Natural killer cell (primary cell): ENCODE data around the gene EME1. TPM values are rescaled to one million over a fixed set of nuclear protein-coding genes. Genes with fewer than 3 reads are reported as not detected.

ENCODE experiments used
- ATAC-seq, 3 donors: fragments of 150-1000 bp in 2 of 3; fragments of 200-7000 bp in 1 of 3; cut with Tn5 transposase; 1 replicate in 1 of 3; 2 replicates in 2 of 3; pipeline ENCODE4 v1.10.0; 2021; ENCODE audit warnings: mild to moderate bottlenecking in 2 of 3, moderate library complexity in 2 of 3
- DNase-seq, 2 donors: peaks; one replicate each; pipeline versions ENCODE4 v3.0.0 to v3.0.0-alpha.2; 2013 to 2021; ENCODE audit warnings: mixed read lengths in 1 of 2
- H3K27ac ChIP-seq: one replicate; pipeline ENCODE4 v1.5.1; 2013; ENCODE audit warnings: mild to moderate bottlenecking, low read length
- H3K27me3 ChIP-seq: one replicate; pipeline ENCODE4 v1.6.1; 2013; ENCODE audit warnings: low read length; ENCODE audit not compliant: control insufficient read depth, insufficient read depth
- H3K36me3 ChIP-seq: one replicate; pipeline ENCODE4 v1.6.1; 2013; ENCODE audit warnings: low read length; ENCODE audit not compliant: control insufficient read depth, insufficient read depth
- H3K4me1 ChIP-seq: one replicate; pipeline ENCODE4 v1.6.1; 2013; ENCODE audit warnings: low read length; ENCODE audit not compliant: control insufficient read depth, insufficient read depth
- H3K4me3 ChIP-seq: one replicate; pipeline ENCODE4 v1.5.1; 2013; ENCODE audit warnings: low read length
- H3K9me3 ChIP-seq: one replicate; pipeline ENCODE4 v1.6.1; 2013; ENCODE audit warnings: low read length; ENCODE audit not compliant: control insufficient read depth, insufficient read depth
- H3K27ac Mint-ChIP-seq, 2 donors: one replicate each; pipeline ENCODE4 v1.8.0; 2022; ENCODE audit warnings: mild to moderate bottlenecking in 2 of 2, mixed read lengths in 2 of 2, moderate library complexity in 1 of 2
- H3K27me3 Mint-ChIP-seq, 2 donors: one replicate each; pipeline ENCODE4 v1.8.0; 2022; ENCODE audit warnings: low read depth in 2 of 2, mixed read lengths in 2 of 2
- H3K36me3 Mint-ChIP-seq: one replicate; pipeline ENCODE4 v1.8.0; 2022; ENCODE audit warnings: mixed read lengths
- H3K4me1 Mint-ChIP-seq, 2 donors: one replicate each; pipeline ENCODE4 v1.8.0; 2022; ENCODE audit warnings: mixed read lengths in 2 of 2
- H3K4me3 Mint-ChIP-seq: one replicate; pipeline ENCODE4 v1.8.0; 2022; ENCODE audit warnings: mild to moderate bottlenecking, moderate library complexity, mixed read lengths
- H3K9me3 Mint-ChIP-seq, 2 donors: one replicate each; pipeline ENCODE4 v1.8.0; 2022; ENCODE audit warnings: mixed read lengths in 2 of 2
- CTCF ChIP-seq: fragments of 200-600 bp; IDR thresholded peaks from one replicate; pipeline ENCODE4 v1.8.0; 2022; ENCODE audit warnings: antibody characterized with exemption
- WGBS: methylation state at CpG from one replicate; pipeline ENCODE4 v1.1.7; 2013; ENCODE audit warnings: missing lambda C conversion rate; ENCODE audit not compliant: insufficient coverage; 5-methylcytosine and 5-hydroxymethylcytosine counted together
- intact Hi-C: fragments of 100-400 bp; cut with micrococcal nuclease; formaldehyde crosslinking; loops from one replicate; pipeline ENCODE4 v1.14.2; 2022
- total RNA-seq, 4 donors: library from RNA; stranded (reverse); fragments of 120-200 nt in 1 of 4; gene quantifications; one replicate each; pipeline versions ENCODE4 v1.2.3 to v1.2.4, GENCODE V29; 2013 to 2022

The EME1 gene
- total RNA-seq, 3 donors from 2014 or later (not counting 1 experiment from before 2014, with no cell fraction given) = 2.4 to 3.2 (median 2.9) TPM

GRCh38 chr17:50338645-50339044, 34.4 kb upstream of the EME1 start:
- no peak for ATAC-seq
- H3K27ac Mint-ChIP-seq = no peak overlapping the region
- peaks cover 0 to 9% of the 10 kb centered on the region in 2 donors for H3K27me3 Mint-ChIP-seq
- peaks cover 14% of the 10 kb centered on the region for H3K36me3 Mint-ChIP-seq
- no peaks in the 10 kb centered on the region for H3K36me3 ChIP-seq
- H3K4me1 Mint-ChIP-seq = peaks cover 4% of the 10 kb centered on the region in 2 donors
- no peak for DNase-seq
- no peaks in the 10 kb centered on the region for H3K9me3 ChIP-seq
- H3K4me3 Mint-ChIP-seq = no peak overlapping the region
- H3K4me1 ChIP-seq = no peaks in the 10 kb centered on the region
- intact Hi-C loops = no loop called here
- TF ChIP-seq CTCF = no peak
- no peaks in the 10 kb centered on the region for H3K27me3 ChIP-seq
- no peak overlapping the region for H3K27ac ChIP-seq
- H3K9me3 Mint-ChIP-seq = peaks cover 2 to 6% of the 10 kb centered on the region in 2 donors
- H3K4me3 ChIP-seq = no peak overlapping the region

GRCh38 chr17:50339381-50339780, 33.6 kb upstream of the EME1 start:
- H3K27me3 Mint-ChIP-seq = peaks cover 0 to 6% of the 10 kb centered on the region in 2 donors
- Histone ChIP-seq H3K27ac (no peak overlapping the region), H3K9me3 (no peaks in the 10 kb centered on the region), H3K36me3 (no peaks in the 10 kb centered on the region), H3K4me1 (no peaks in the 10 kb centered on the region), H3K27me3 (no peaks in the 10 kb centered on the region), H3K4me3 (no peak overlapping the region)
- no peak overlapping the region for H3K27ac Mint-ChIP-seq
- H3K4me3 Mint-ChIP-seq = no peak overlapping the region
- H3K4me1 Mint-ChIP-seq = no peaks in the 10 kb centered on the region
- peaks cover 2 to 6% of the 10 kb centered on the region in 2 donors for H3K9me3 Mint-ChIP-seq
- DNase-seq = no peak
- intact Hi-C loops = no loop called here
- H3K36me3 Mint-ChIP-seq = peaks cover 14% of the 10 kb centered on the region
- TF ChIP-seq CTCF = no peak
- ATAC-seq = no peak

- no peak overlapping the region for H3K4me3 ChIP-seq
- peaks cover 0 to 4% of the 10 kb centered on the region in 2 donors for H3K27me3 Mint-ChIP-seq
- H3K9me3 Mint-ChIP-seq = no peaks in the 10 kb centered on the region
- H3K27ac ChIP-seq = no peak overlapping the region
- H3K36me3 ChIP-seq = no peaks in the 10 kb centered on the region
- H3K4me3 Mint-ChIP-seq = peak overlapping the region; percentile 49
- intact Hi-C loops = no loop called here
- no peak for TF ChIP-seq CTCF
- peaks cover 9 to 34% of the 10 kb centered on the region in 2 donors for H3K4me1 Mint-ChIP-seq
- no peak overlapping the region for H3K27ac Mint-ChIP-seq
- ATAC-seq (no peak), DNase-seq (peak in 1 of 2 donors; percentile 23)
- no peaks in the 10 kb centered on the region for H3K27me3 ChIP-seq
- 82% methylated on average over 13 of the region's 13 CpGs for WGBS
- no peaks in the 10 kb centered on the region for H3K9me3 ChIP-seq
- peaks cover 24% of the 10 kb centered on the region for H3K4me1 ChIP-seq
- H3K36me3 Mint-ChIP-seq = no peaks in the 10 kb centered on the region
Measured at GRCh38 chr17:50344731-50345365, 28.2 kb upstream of the EME1 start.
